ENCODE measurements around the gene GAREM2.

DNA sequence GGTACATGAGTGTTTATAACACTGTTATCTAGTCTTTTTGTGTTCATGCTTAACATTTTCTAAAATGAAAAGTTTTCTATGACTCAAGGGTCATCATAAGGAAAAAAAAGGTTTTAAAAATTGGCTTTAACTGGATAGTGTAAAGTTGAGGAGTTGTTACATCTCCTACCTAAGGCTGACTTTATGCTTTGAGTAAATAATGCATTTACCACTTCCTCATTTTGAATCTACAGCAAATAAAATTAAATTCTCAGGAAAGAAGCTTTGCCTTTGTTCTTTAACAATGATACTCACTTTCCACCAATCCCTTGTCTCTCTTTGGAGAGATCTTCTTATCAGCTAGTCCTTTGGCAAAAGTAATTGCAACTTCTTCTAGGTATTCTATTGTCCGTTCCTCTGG lies 41.9 kb downstream of the GAREM2 start:
- TF ChIP-seq POLR2A (IDR thresholded peaks at IDR 0.05) (no peak), CTCF (IDR thresholded peaks at IDR 0.05) (no peak)

Measured in heart left ventricle (tissue), 13 donors.